HCT116 (cell line): ENCODE data around the gene TIMM17A. TPM values are rescaled to one million over a fixed set of nuclear protein-coding genes. Genes with fewer than 3 reads are reported as not detected.
A peak's percentile ranks its signal among the peaks of the same experiment; 100 is the strongest.

ENCODE experiments used
- ATAC-seq: fragments of 200-7000 bp; cut with Tn5 transposase; 2 replicates; pipeline ENCODE4 v1.9.1; 2020; ENCODE audit warnings: mild to moderate bottlenecking, moderate library complexity
- BruUV-seq: library from RNA; stranded (reverse); fragments of 400-500 nt; replicated peaks from 2 replicates; lab custom pipeline; 2021; lab: Mats Ljungman, UMichigan
- CTCF ChIA-PET: fragments of 300-600 bp; sonication (Branson Sonifier 250); formaldehyde crosslinking; loops from one replicate; lab custom pipeline; 2021; ENCODE audit warnings: antibody characterized with exemption; lab: Charles Lee
- POLR2A ChIA-PET: fragments of 300-600, 350-600 bp; sonication (Branson Sonifier 250); formaldehyde crosslinking; loops from one replicate; lab custom pipeline; 2021; ENCODE audit warnings: antibody characterized with exemption; lab: Charles Lee
- RAD21 ChIA-PET, 2 experiments: fragments of 300-600 bp; sonication (Branson Sonifier 250); formaldehyde crosslinking; loops; one replicate each; lab custom pipeline; 2023; ENCODE audit warnings: low total read pairs in 2 of 2; ENCODE audit not compliant: uncharacterized antibody in 2 of 2, unreplicated experiment in 2 of 2, low non-redundant PET in 1 of 2; lab: Charles Lee
- DNase-seq: peaks from one replicate; pipeline ENCODE4 v3.0.0-alpha.2; 2010; ENCODE audit warnings: low read depth, low spot score
- H2AFZ ChIP-seq: fragments of 200-600 bp; shearing (Covaris generic), sonication (generic); 2 replicates; pipeline ENCODE4 v1.6.1; 2017; ENCODE audit warnings: low read depth, mixed run types, mixed read lengths, antibody characterized with exemption, low read length; ENCODE audit not compliant: poor library complexity, severe bottlenecking
- H3K27ac ChIP-seq: 2 replicates; pipeline ENCODE4 v1.5.1; 2012; ENCODE audit warnings: low read depth, low read length
- H3K27me3 ChIP-seq: fragments of 200-600 bp; sonication (generic); 2 replicates; pipeline ENCODE4 v1.6.1; 2016; ENCODE audit warnings: mixed run types, low read length, mixed read lengths; ENCODE audit not compliant: insufficient read depth
- H3K36me3 ChIP-seq, 2 experiments: fragments of 200-500 bp in 1 of 2; fragments of 200-600 bp in 1 of 2; sonication (Bioruptor generic) in 1 of 2; sonication (generic) in 1 of 2; 2 replicates each; pipeline versions ENCODE4 v1.5.1 to v1.6.1; 2014 to 2016; ENCODE audit warnings: low read length in 2 of 2, inconsistent platforms in 1 of 2, mixed read lengths in 1 of 2, mixed run types in 1 of 2; ENCODE audit not compliant: insufficient read depth in 2 of 2, control insufficient read depth in 1 of 2
- H3K4me1 ChIP-seq, 2 experiments: fragments of 200-600 bp in 1 of 2; sonication (generic) in 1 of 2; 2 replicates each; pipeline versions ENCODE4 v1.5.1 to v1.6.1; 2012 to 2017; ENCODE audit warnings: low read length in 2 of 2, inconsistent platforms in 1 of 2, mild to moderate bottlenecking in 1 of 2, mixed read lengths in 1 of 2, mixed run types in 1 of 2, moderate library complexity in 1 of 2; ENCODE audit not compliant: insufficient read depth in 2 of 2, control insufficient read depth in 1 of 2
- H3K4me2 ChIP-seq: fragments of 200-600 bp; sonication (generic); 2 replicates; pipeline ENCODE4 v1.6.1; 2017; ENCODE audit warnings: mixed run types, low read length, mixed read lengths
- H3K4me3 ChIP-seq, 2 experiments: fragments of 200-600 bp in 1 of 2; sonication (generic) in 1 of 2; replicated peaks in 1 of 2; 2 replicates each; pipeline ENCODE4 v1.5.1; 2011 to 2016; ENCODE audit warnings: low read length in 2 of 2, control low read depth in 1 of 2, low read depth in 1 of 2, mild to moderate bottlenecking in 1 of 2, mixed read lengths in 1 of 2, mixed run types in 1 of 2
- H3K79me2 ChIP-seq: fragments of 200-600 bp; sonication (generic); 2 replicates; pipeline ENCODE4 v1.6.1; 2017; ENCODE audit warnings: mild to moderate bottlenecking, mixed run types, low read length, moderate library complexity, mixed read lengths; ENCODE audit not compliant: insufficient read depth
- H3K9ac ChIP-seq: fragments of 200-600 bp; sonication (generic); 2 replicates; pipeline ENCODE4 v1.6.1; 2016; ENCODE audit warnings: low read length, mixed read lengths
- H3K9me2 ChIP-seq: fragments of 200-600 bp; sonication (generic), shearing (Covaris generic); 2 replicates; pipeline ENCODE4 v1.6.1; 2017; ENCODE audit warnings: mixed run types, mild to moderate bottlenecking, moderate library complexity; ENCODE audit not compliant: insufficient read depth
- H3K9me3 ChIP-seq, 2 experiments: fragments of 200-500 bp in 1 of 2; fragments of 200-600 bp in 1 of 2; sonication (Bioruptor generic) in 1 of 2; sonication (generic) in 1 of 2; 2 replicates each; pipeline ENCODE4 v1.6.1; 2014 to 2017; ENCODE audit warnings: low read length in 2 of 2, mixed read lengths in 2 of 2, inconsistent platforms in 1 of 2, low read depth in 1 of 2, mild to moderate bottlenecking in 1 of 2, mixed run types in 1 of 2, moderate library complexity in 1 of 2; ENCODE audit not compliant: control insufficient read depth in 1 of 2, insufficient read depth in 1 of 2
- H4K20me1 ChIP-seq: fragments of 200-600 bp; sonication (generic), shearing (Covaris generic); 2 replicates; pipeline ENCODE4 v1.6.1; 2017; ENCODE audit warnings: mixed run types, mild to moderate bottlenecking, moderate library complexity; ENCODE audit not compliant: insufficient read depth
- CBX3 ChIP-seq: IDR thresholded peaks from 2 replicates; pipeline ENCODE4 v1.6.1; 2012; ENCODE audit warnings: low read depth
- ELF1 ChIP-seq: IDR thresholded peaks from 2 replicates; pipeline ENCODE4 v1.6.1; 2012; ENCODE audit warnings: low read depth, borderline replicate concordance
- FOSL1 ChIP-seq: IDR thresholded peaks from 2 replicates; pipeline ENCODE4 v1.6.1; 2012; ENCODE audit warnings: low read depth
- JUND ChIP-seq: IDR thresholded peaks from 2 replicates; pipeline ENCODE4 v1.6.1; 2012
- POLR2AphosphoS5 ChIP-seq: IDR thresholded peaks from 2 replicates; pipeline ENCODE4 v1.6.1; 2011; ENCODE audit warnings: mild to moderate bottlenecking, low read depth, low read length, moderate library complexity
- RAD21 ChIP-seq: IDR thresholded peaks from 2 replicates; pipeline ENCODE4 v1.6.1; 2012; ENCODE audit warnings: low read depth, mild to moderate bottlenecking
- SP1 ChIP-seq: IDR thresholded peaks from 2 replicates; pipeline ENCODE4 v1.6.1; 2012; ENCODE audit warnings: low read depth
- SRF ChIP-seq: IDR thresholded peaks from 2 replicates; pipeline ENCODE4 v1.6.1; 2012; ENCODE audit warnings: low read depth
- YY1 ChIP-seq: IDR thresholded peaks from 2 replicates; pipeline ENCODE4 v1.6.1; 2011; ENCODE audit warnings: low read length, low read depth, moderate library complexity, mild to moderate bottlenecking; ENCODE audit not compliant: insufficient replicate concordance; ENCODE audit errors: extremely low read depth
- ZNF274 ChIP-seq: fragments of 200-500 bp; sonication (Bioruptor generic); IDR thresholded peaks from 2 replicates; pipeline ENCODE4 v1.6.1; 2014; ENCODE audit warnings: mild to moderate bottlenecking, low read depth, low read length, inconsistent platforms
- intact Hi-C: fragments of 100-400 bp; cut with micrococcal nuclease; formaldehyde crosslinking; loops from 2 replicates; pipeline ENCODE4 v1.10.0; 2022
- total RNA-seq: library from RNA; stranded (reverse); gene quantifications from one replicate; pipeline ENCODE4 v1.2.1, GENCODE V29; 2021; ENCODE audit not compliant: unreplicated experiment
- TF ChIP-seq, protein P1 (sequence below), 3 experiments: fragments of 200-600 bp in 1 of 3; sonication (generic) in 1 of 3; IDR thresholded peaks in 2 of 3; conservative IDR thresholded peaks in 1 of 3; 2 replicates each; pipeline ENCODE4 v1.5.1; 2012 to 2017; ENCODE audit warnings: low read depth in 2 of 3, low read length in 2 of 3, antibody characterized with exemption in 1 of 3, borderline replicate concordance in 1 of 3, control low read depth in 1 of 3, mild to moderate bottlenecking in 1 of 3, mixed read lengths in 1 of 3, mixed run types in 1 of 3, moderate library complexity in 1 of 3; ENCODE audit not compliant: insufficient read depth in 1 of 3
- TF ChIP-seq, protein P2 (sequence below): IDR thresholded peaks from 2 replicates; pipeline ENCODE4 v1.6.1; 2011; ENCODE audit warnings: mild to moderate bottlenecking, low read length, moderate library complexity; ENCODE audit not compliant: insufficient replicate concordance; ENCODE audit errors: extremely low read depth
- TF ChIP-seq, protein P3 (sequence below): IDR thresholded peaks from 2 replicates; pipeline ENCODE4 v1.6.1; 2012

TIMM17A gene
- total RNA-seq, 1 experiment from 2014 or later, result 100 TPM

DNA sequence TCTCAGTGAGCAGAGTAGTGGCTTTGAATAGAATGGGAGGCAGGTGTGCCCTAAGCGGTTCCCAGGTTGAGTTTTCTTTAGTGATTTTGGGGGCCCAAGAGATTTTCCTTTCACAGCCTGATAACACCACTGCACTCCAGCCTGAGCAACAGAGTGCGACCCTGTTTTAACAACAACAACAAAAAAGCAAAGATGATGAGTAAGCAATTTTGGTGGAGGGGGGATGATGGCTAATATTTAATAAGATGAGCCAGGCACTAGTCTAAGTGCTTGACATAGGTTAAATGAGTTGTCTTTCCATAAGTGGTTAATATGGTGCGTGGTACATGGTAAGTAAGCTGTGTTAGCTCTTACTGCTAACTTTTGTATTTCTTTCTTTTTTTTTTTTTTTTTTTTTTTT is 29.1 kb downstream of the TIMM17A start:
- H3K27ac ChIP-seq, result no peak overlapping the region
- no peaks in the 10 kb centered on the region for H3K9me2 ChIP-seq
- H3K27me3 ChIP-seq, result no peaks in the 10 kb centered on the region
- H2AFZ ChIP-seq, result no peak overlapping the region
- TF ChIP-seq SRF (no peak), SP1 (no peak), ELF1 (no peak), FOSL1 (no peak)
- peaks cover 42% of the 10 kb centered on the region for H3K79me2 ChIP-seq
- CTCF ChIA-PET, result interaction anchor here (1.4 to 4.1 kb wide), 3 partner anchors 15 to 151 kb away, joined by 3 to 19 read pairs (median 5); no protein-coding TSS in a partner anchor
- no peaks in the 10 kb centered on the region for H3K9me3 ChIP-seq
- peaks cover 5 to 23% of the 10 kb centered on the region in 2 experiments for H3K4me1 ChIP-seq
- no peak for DNase-seq
- H3K36me3 ChIP-seq, result peaks cover 10 to 13% of the 10 kb centered on the region in 2 experiments
- POLR2A ChIA-PET, result interaction anchor here (0.7 to 2.9 kb wide), 2 partner anchors 12 to 26 kb away, joined by 3 to 12 read pairs; partner anchors contain the start of gene ELF3
- peak overlapping the region; percentile 88 for H3K4me2 ChIP-seq
- ATAC-seq, result no peak
- RAD21 ChIA-PET, result interaction anchor here in 1 of 2 experiments (0.7 kb wide), 1 partner anchor 137 kb away, joined by 3 read pairs; no protein-coding TSS in a partner anchor
- H3K9ac ChIP-seq, result no peak overlapping the region
- no TSS peak for BruUV-seq
- H3K4me3 ChIP-seq, result no peak overlapping the region; a peak in 1 of 4 replicates
- intact Hi-C loops, result no loop called here
- no peaks in the 10 kb centered on the region for H4K20me1 ChIP-seq

GRCh38 chr1:201985355-201985754 is 30.1 kb downstream of the TIMM17A start:
- ATAC-seq (no peak), DNase-seq (no peak)
- Histone ChIP-seq H3K27me3 (no peaks in the 10 kb centered on the region), H2AFZ (no peak overlapping the region), H3K36me3 (peaks cover 16 to 20% of the 10 kb centered on the region in 2 experiments), H3K27ac (no peak overlapping the region), H3K4me1 (peaks cover 5 to 23% of the 10 kb centered on the region in 2 experiments), H3K9me2 (no peaks in the 10 kb centered on the region), H3K9ac (no peak overlapping the region), H4K20me1 (no peaks in the 10 kb centered on the region), H3K9me3 (no peaks in the 10 kb centered on the region), H3K79me2 (peaks cover 42% of the 10 kb centered on the region), H3K4me2 (no peak overlapping the region), H3K4me3 (no peak overlapping the region)
- ChIA-PET CTCF (interaction anchor here (1.4 to 1.9 kb wide), 2 partner anchors 89 to 150 kb away, joined by 3 to 5 read pairs; no protein-coding TSS in a partner anchor), RAD21 (no interaction called here), POLR2A (interaction anchor here (2.9 kb wide), 1 partner anchor 25 kb away, joined by 12 read pairs; the partner anchor contains the start of gene ELF3)
- intact Hi-C loops, result no loop called here
- BruUV-seq, result no TSS peak
- TF ChIP-seq FOSL1, result no peak
- no peak for TF ChIP-seq YY1
- TF ChIP-seq POLR2AphosphoS5, result no peak
- TF ChIP-seq, protein P1, sequence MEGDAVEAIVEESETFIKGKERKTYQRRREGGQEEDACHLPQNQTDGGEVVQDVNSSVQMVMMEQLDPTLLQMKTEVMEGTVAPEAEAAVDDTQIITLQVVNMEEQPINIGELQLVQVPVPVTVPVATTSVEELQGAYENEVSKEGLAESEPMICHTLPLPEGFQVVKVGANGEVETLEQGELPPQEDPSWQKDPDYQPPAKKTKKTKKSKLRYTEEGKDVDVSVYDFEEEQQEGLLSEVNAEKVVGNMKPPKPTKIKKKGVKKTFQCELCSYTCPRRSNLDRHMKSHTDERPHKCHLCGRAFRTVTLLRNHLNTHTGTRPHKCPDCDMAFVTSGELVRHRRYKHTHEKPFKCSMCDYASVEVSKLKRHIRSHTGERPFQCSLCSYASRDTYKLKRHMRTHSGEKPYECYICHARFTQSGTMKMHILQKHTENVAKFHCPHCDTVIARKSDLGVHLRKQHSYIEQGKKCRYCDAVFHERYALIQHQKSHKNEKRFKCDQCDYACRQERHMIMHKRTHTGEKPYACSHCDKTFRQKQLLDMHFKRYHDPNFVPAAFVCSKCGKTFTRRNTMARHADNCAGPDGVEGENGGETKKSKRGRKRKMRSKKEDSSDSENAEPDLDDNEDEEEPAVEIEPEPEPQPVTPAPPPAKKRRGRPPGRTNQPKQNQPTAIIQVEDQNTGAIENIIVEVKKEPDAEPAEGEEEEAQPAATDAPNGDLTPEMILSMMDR (IDR thresholded peaks at IDR 0.05 in 2 of 3, conservative IDR thresholded peaks at IDR 0.05 in 1 of 3; ENCODE audit: borderline replicate concordance in 1 of 3, insufficient read depth in 1 of 3, low read depth in 2 of 3, low read length in 2 of 3), result no peak
- no peak for TF ChIP-seq SRF
- TF ChIP-seq, protein P2, sequence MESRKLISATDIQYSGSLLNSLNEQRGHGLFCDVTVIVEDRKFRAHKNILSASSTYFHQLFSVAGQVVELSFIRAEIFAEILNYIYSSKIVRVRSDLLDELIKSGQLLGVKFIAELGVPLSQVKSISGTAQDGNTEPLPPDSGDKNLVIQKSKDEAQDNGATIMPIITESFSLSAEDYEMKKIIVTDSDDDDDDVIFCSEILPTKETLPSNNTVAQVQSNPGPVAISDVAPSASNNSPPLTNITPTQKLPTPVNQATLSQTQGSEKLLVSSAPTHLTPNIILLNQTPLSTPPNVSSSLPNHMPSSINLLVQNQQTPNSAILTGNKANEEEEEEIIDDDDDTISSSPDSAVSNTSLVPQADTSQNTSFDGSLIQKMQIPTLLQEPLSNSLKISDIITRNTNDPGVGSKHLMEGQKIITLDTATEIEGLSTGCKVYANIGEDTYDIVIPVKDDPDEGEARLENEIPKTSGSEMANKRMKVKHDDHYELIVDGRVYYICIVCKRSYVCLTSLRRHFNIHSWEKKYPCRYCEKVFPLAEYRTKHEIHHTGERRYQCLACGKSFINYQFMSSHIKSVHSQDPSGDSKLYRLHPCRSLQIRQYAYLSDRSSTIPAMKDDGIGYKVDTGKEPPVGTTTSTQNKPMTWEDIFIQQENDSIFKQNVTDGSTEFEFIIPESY, result no peak
- TF ChIP-seq SP1, result no peak
- no peak for TF ChIP-seq CBX3
- TF ChIP-seq JUND, result no peak
- TF ChIP-seq, protein P3, sequence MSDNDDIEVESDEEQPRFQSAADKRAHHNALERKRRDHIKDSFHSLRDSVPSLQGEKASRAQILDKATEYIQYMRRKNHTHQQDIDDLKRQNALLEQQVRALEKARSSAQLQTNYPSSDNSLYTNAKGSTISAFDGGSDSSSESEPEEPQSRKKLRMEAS, result no peak
- TF ChIP-seq RAD21, result no peak
- TF ChIP-seq ZNF274, result no peak
